IMR-90 (cell line): Measurements from ENCODE around the gene COL28A1. TPM values are rescaled to one million over a fixed set of nuclear protein-coding genes. Genes with fewer than 3 reads are reported as not detected.

Source experiments
- ATAC-seq: fragments of 200-7000 bp; cut with Tn5 transposase; 2 replicates; pipeline ENCODE4 v1.9.1; 2020; ENCODE audit warnings: low read depth, mild to moderate bottlenecking, moderate library complexity
- BruUV-seq: library from RNA; stranded (reverse); fragments of 400-500 nt; replicated peaks from 2 replicates; lab custom pipeline; 2021; lab: Mats Ljungman, UMichigan
- CTCF ChIA-PET: fragments of 300-600 bp; formaldehyde crosslinking; extraction: SDS; loops from one replicate; lab custom pipeline; 2021; ENCODE audit warnings: antibody characterized with exemption; lab: Yijun Ruan, JAX
- POLR2A ChIA-PET: fragments of 300-600 bp; sonication (Branson Sonifier 250); formaldehyde crosslinking; loops from one replicate; lab custom pipeline; 2022; ENCODE audit warnings: antibody characterized with exemption; ENCODE audit not compliant: unreplicated experiment; lab: Charles Lee
- DNase-seq: peaks from one replicate; pipeline ENCODE4 v3.0.0; 2013
- H2AFZ ChIP-seq: replicated peaks from 2 replicates; pipeline ENCODE3; 2013; ENCODE audit warnings: low read length, mild to moderate bottlenecking; ENCODE audit not compliant: poor library complexity
- H2AK5ac ChIP-seq: 2 replicates; pipeline ENCODE4 v1.6.1; 2013; ENCODE audit warnings: low read depth, low read length, inconsistent platforms
- H2AK9ac ChIP-seq: replicated peaks from 2 replicates; pipeline ENCODE3; 2013; ENCODE audit warnings: mild to moderate bottlenecking, low read depth, low read length, moderate library complexity; ENCODE audit not compliant: poor library complexity
- H2BK120ac ChIP-seq: 2 replicates; pipeline ENCODE4 v1.6.1; 2013; ENCODE audit warnings: low read depth, low read length, inconsistent platforms
- H2BK15ac ChIP-seq: 3 replicates; pipeline ENCODE4 v1.6.1; 2013; ENCODE audit warnings: low read depth, low read length, inconsistent platforms
- H2BK20ac ChIP-seq: 2 replicates; pipeline ENCODE4 v1.6.1; 2013; ENCODE audit warnings: low read depth, mild to moderate bottlenecking, inconsistent platforms, low read length, moderate library complexity
- H2BK5ac ChIP-seq: 2 replicates; pipeline ENCODE4 v1.6.1; 2013; ENCODE audit warnings: mild to moderate bottlenecking, low read depth, low read length, inconsistent platforms; ENCODE audit not compliant: poor library complexity, severe bottlenecking
- H3K14ac ChIP-seq: replicated peaks from 2 replicates; pipeline ENCODE4 v1.6.1; 2013; ENCODE audit warnings: low read depth, low read length, inconsistent platforms
- H3K18ac ChIP-seq: 2 replicates; pipeline ENCODE4 v1.6.1; 2013; ENCODE audit warnings: low read depth, low read length, control low read depth
- H3K23ac ChIP-seq: 2 replicates; pipeline ENCODE4 v1.6.1; 2013; ENCODE audit warnings: low read depth, low read length, inconsistent platforms
- H3K27ac ChIP-seq: 2 replicates; pipeline ENCODE4 v1.5.1; 2013; ENCODE audit warnings: mild to moderate bottlenecking, control low read depth, low read length; ENCODE audit not compliant: insufficient read depth
- H3K27me3 ChIP-seq: 2 replicates; pipeline ENCODE4 v1.6.1; 2013; ENCODE audit warnings: low read length; ENCODE audit not compliant: control insufficient read depth, insufficient read depth
- H3K36me3 ChIP-seq: 2 replicates; pipeline ENCODE4 v1.6.1; 2013; ENCODE audit warnings: low read length, mixed read lengths; ENCODE audit not compliant: control insufficient read depth, insufficient read depth
- H3K4ac ChIP-seq: 2 replicates; pipeline ENCODE4 v1.6.1; 2013; ENCODE audit warnings: low read depth, low read length, inconsistent platforms
- H3K4me1 ChIP-seq: 2 replicates; pipeline ENCODE4 v1.6.1; 2013; ENCODE audit warnings: low read length, mixed read lengths; ENCODE audit not compliant: control insufficient read depth, insufficient read depth
- H3K4me2 ChIP-seq: 2 replicates; pipeline ENCODE4 v1.6.1; 2013; ENCODE audit warnings: low read depth, mild to moderate bottlenecking, control low read depth, low read length, moderate library complexity
- H3K4me3 ChIP-seq: 2 replicates; pipeline ENCODE4 v1.5.1; 2013; ENCODE audit warnings: low read depth, mild to moderate bottlenecking, control low read depth, low read length, moderate library complexity; ENCODE audit not compliant: insufficient read depth
- H3K56ac ChIP-seq: 2 replicates; pipeline ENCODE4 v1.6.1; 2013; ENCODE audit warnings: low read length, inconsistent platforms; ENCODE audit not compliant: insufficient read depth; ENCODE audit errors: extremely low read depth
- H3K79me1 ChIP-seq, 2 experiments: 2 replicates each; pipeline ENCODE4 v1.6.1; 2013; ENCODE audit warnings: low read length in 2 of 2, inconsistent platforms in 1 of 2, low read depth in 1 of 2
- H3K9ac ChIP-seq: 2 replicates; pipeline ENCODE4 v1.6.1; 2013; ENCODE audit warnings: low read depth, low read length, control low read depth
- H3K9me1 ChIP-seq: 2 replicates; pipeline ENCODE4 v1.6.1; 2013; ENCODE audit warnings: low read length, inconsistent platforms; ENCODE audit not compliant: insufficient read depth
- H3K9me3 ChIP-seq: 2 replicates; pipeline ENCODE4 v1.6.1; 2013; ENCODE audit warnings: low read length; ENCODE audit not compliant: control insufficient read depth, insufficient read depth
- H4K20me1 ChIP-seq: 2 replicates; pipeline ENCODE4 v1.6.1; 2013; ENCODE audit warnings: low read length, inconsistent platforms; ENCODE audit not compliant: insufficient read depth
- H4K5ac ChIP-seq: 2 replicates; pipeline ENCODE4 v1.6.1; 2013; ENCODE audit warnings: mild to moderate bottlenecking, low read depth, low read length, control low read depth
- H4K8ac ChIP-seq, 2 experiments: 2 replicates each; pipeline ENCODE4 v1.6.1; 2013; ENCODE audit warnings: low read depth in 2 of 2, low read length in 2 of 2, control low read depth in 1 of 2, inconsistent platforms in 1 of 2
- H4K91ac ChIP-seq: 2 replicates; pipeline ENCODE4 v1.6.1; 2013; ENCODE audit warnings: low read depth, low read length, inconsistent platforms; ENCODE audit not compliant: insufficient read depth
- BHLHE40 ChIP-seq: fragments of 150-350 bp; IDR thresholded peaks from 2 replicates; pipeline ENCODE4 v1.6.1; 2016; ENCODE audit warnings: mild to moderate bottlenecking, low read depth, low read length
- CEBPB ChIP-seq: IDR thresholded peaks from 2 replicates; pipeline ENCODE4 v1.6.1; 2012; ENCODE audit warnings: low read depth, low read length, improper control_type of control experiment
- CHD1 ChIP-seq: IDR thresholded peaks from 2 replicates; pipeline ENCODE4 v1.6.1; 2012; ENCODE audit warnings: low read depth, low read length, improper control_type of control experiment
- CTCF ChIP-seq: conservative IDR thresholded peaks from 2 replicates; pipeline ENCODE4 v1.5.1; 2012; ENCODE audit warnings: mild to moderate bottlenecking, low read depth, low read length, improper control_type of control experiment
- FOS ChIP-seq: fragments of 150-350 bp; IDR thresholded peaks from 2 replicates; pipeline ENCODE4 v1.6.1; 2016; ENCODE audit warnings: low read depth, low read length
- MAFK ChIP-seq: IDR thresholded peaks from 2 replicates; pipeline ENCODE4 v1.6.1; 2012; ENCODE audit warnings: low read depth, low read length, improper control_type of control experiment
- MAZ ChIP-seq: IDR thresholded peaks from 2 replicates; pipeline ENCODE4 v1.6.1; 2012; ENCODE audit warnings: low read depth, mild to moderate bottlenecking, low read length, improper control_type of control experiment, moderate library complexity, borderline replicate concordance
- MXI1 ChIP-seq: IDR thresholded peaks from 2 replicates; pipeline ENCODE4 v1.6.1; 2012; ENCODE audit warnings: low read depth, mild to moderate bottlenecking, low read length, moderate library complexity, borderline replicate concordance
- NFE2L2 ChIP-seq: fragments of 150-350 bp; IDR thresholded peaks from 2 replicates; pipeline ENCODE4 v1.6.1; 2016; ENCODE audit warnings: low read depth, mild to moderate bottlenecking, low read length
- POLR2A ChIP-seq: IDR thresholded peaks from 2 replicates; pipeline ENCODE4 v1.6.1; 2012; ENCODE audit warnings: mild to moderate bottlenecking, low read depth, low read length
- RAD21 ChIP-seq: IDR thresholded peaks from 2 replicates; pipeline ENCODE4 v1.6.1; 2012; ENCODE audit warnings: low read length, improper control_type of control experiment
- RCOR1 ChIP-seq: IDR thresholded peaks from 2 replicates; pipeline ENCODE4 v1.6.1; 2012; ENCODE audit warnings: mild to moderate bottlenecking, low read length, improper control_type of control experiment; ENCODE audit not compliant: insufficient replicate concordance
- RFX5 ChIP-seq: IDR thresholded peaks from 2 replicates; pipeline ENCODE4 v1.8.0; 2012; ENCODE audit warnings: low read depth, mild to moderate bottlenecking, low read length, moderate library complexity
- SMC3 ChIP-seq: fragments of 150-350 bp; IDR thresholded peaks from 2 replicates; pipeline ENCODE4 v1.6.1; 2016; ENCODE audit warnings: low read depth, mild to moderate bottlenecking, antibody characterized with exemption, low read length, moderate library complexity
- WGBS, 2 experiments: methylation state at CpG; one replicate each; pipeline versions ENCODE4 v1.1.5 to v1.1.7; 2013; ENCODE audit warnings: missing lambda C conversion rate in 2 of 2; ENCODE audit not compliant: insufficient read length in 1 of 2; ENCODE audit errors: extremely low coverage in 2 of 2; 5-methylcytosine and 5-hydroxymethylcytosine counted together
- dilution Hi-C: fragments of 300-500 bp; cut with HindIII; formaldehyde crosslinking; loops from one replicate; pipeline ENCODE4 v1.14.3; 2018; ENCODE audit warnings: low sequenced_read_pairs; ENCODE audit not compliant: unreplicated experiment
- in situ Hi-C: fragments of 300-500 bp; cut with MboI; formaldehyde crosslinking; loops from 3 replicates; pipeline ENCODE4 v1.14.3; 2019; ENCODE audit warnings: low sequenced_read_pairs, inconsistent platforms, mixed read lengths
- intact Hi-C: fragments of 100-400 bp; cut with micrococcal nuclease; formaldehyde crosslinking; loops from 2 replicates; pipeline ENCODE4 v1.10.0; 2022
- polyA plus RNA-seq, 3 experiments: library from polyadenylated mRNA; depleted of rRNA; stranded (reverse); fragments of >200 nt; gene quantifications; 2 replicates each; pipeline ENCODE4 v1.2.3, GENCODE V29; 2012; ENCODE audit warnings: low replicate concordance in 1 of 3
- total RNA-seq: library from RNA; depleted of rRNA; stranded (reverse); fragments of >200 nt; gene quantifications from 2 replicates; pipeline ENCODE4 v1.2.3, GENCODE V29; 2012
- TF ChIP-seq, protein P1 (sequence below): fragments of 150-350 bp; IDR thresholded peaks from 2 replicates; pipeline ENCODE4 v1.6.1; 2017; ENCODE audit warnings: mild to moderate bottlenecking, antibody characterized with exemption, low read length, low read depth
- TF ChIP-seq, protein P2 (sequence below): fragments of 150-350 bp; IDR thresholded peaks from 2 replicates; pipeline ENCODE4 v1.6.1; 2016; ENCODE audit warnings: low read depth, mild to moderate bottlenecking, low read length, moderate library complexity, borderline replicate concordance

COL28A1 gene
- total and polyA plus RNA-seq, 2 of the 4 experiments (the other 2 are of a cell fraction): under 0.01 to 0.05 TPM

DNA sequence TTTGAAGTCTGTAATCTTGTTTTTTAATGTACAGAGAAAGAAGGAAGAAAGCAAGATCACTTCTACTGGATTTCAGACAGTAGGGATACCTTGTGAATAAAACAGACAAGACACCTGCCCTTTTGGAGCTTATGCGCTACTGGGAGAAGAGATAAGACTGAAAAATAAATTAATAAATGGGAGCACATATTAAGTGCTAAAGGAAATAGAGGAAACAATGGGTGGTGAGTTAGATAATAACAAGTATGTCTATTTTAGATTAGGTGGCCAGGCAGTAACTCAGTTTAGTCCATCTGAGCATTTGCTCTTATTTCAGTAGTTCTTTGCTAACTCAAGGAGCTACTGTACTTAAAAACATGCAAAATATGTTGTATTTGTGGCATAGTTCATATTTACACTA is 46.9 kb upstream of the COL28A1 start:
- Histone ChIP-seq H3K4ac (no peak overlapping the region), H2BK5ac (no peak overlapping the region), H2BK120ac (no peak overlapping the region), H3K79me1 (peaks cover 0 to 2% of the 10 kb centered on the region in 2 experiments; a peak in 2 of 4 replicates), H3K4me3 (no peak overlapping the region), H3K23ac (no peak overlapping the region), H3K4me2 (no peak overlapping the region), H3K27ac (no peak overlapping the region), H3K14ac (no peak overlapping the region), H3K18ac (no peak overlapping the region), H3K9me1 (no peaks in the 10 kb centered on the region), H3K56ac (no peak overlapping the region), H4K91ac (no peak overlapping the region), H3K9me3 (no peaks in the 10 kb centered on the region), H3K27me3 (no peaks in the 10 kb centered on the region), H3K9ac (no peak overlapping the region), H2BK15ac (no peak overlapping the region), H3K36me3 (0 out of 2 replicates have a peak, but pooled peaks cover 1% of the 10 kb centered on the region), H4K5ac (no peak overlapping the region), H3K4me1 (no peaks in the 10 kb centered on the region), H2AK5ac (no peak overlapping the region), H4K20me1 (no peaks in the 10 kb centered on the region), H4K8ac (no peak overlapping the region), H2BK20ac (no peak overlapping the region), H2AK9ac (no peak overlapping the region), H2AFZ (no peak overlapping the region)
- in situ Hi-C loops: no loop called here
- no TSS peak for BruUV-seq
- DNase-seq (no peak), ATAC-seq (no peak)
- intact Hi-C loops: no loop called here
- POLR2A ChIA-PET: no interaction called here
- CTCF ChIA-PET: no interaction called here
- WGBS, 2 experiments: no CpG with 5 or more reads among the region's 1 CpG
- no peak for TF ChIP-seq MXI1
- TF ChIP-seq, protein P1, sequence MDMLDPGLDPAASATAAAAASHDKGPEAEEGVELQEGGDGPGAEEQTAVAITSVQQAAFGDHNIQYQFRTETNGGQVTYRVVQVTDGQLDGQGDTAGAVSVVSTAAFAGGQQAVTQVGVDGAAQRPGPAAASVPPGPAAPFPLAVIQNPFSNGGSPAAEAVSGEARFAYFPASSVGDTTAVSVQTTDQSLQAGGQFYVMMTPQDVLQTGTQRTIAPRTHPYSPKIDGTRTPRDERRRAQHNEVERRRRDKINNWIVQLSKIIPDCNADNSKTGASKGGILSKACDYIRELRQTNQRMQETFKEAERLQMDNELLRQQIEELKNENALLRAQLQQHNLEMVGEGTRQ: no peak
- TF ChIP-seq RFX5: no peak
- TF ChIP-seq CEBPB: no peak
- TF ChIP-seq SMC3: no peak
- no peak for TF ChIP-seq MAFK
- no peak for TF ChIP-seq NFE2L2
- no peak for TF ChIP-seq CTCF
- TF ChIP-seq BHLHE40: no peak
- TF ChIP-seq FOS: no peak
- no peak for TF ChIP-seq POLR2A
- TF ChIP-seq, protein P2, sequence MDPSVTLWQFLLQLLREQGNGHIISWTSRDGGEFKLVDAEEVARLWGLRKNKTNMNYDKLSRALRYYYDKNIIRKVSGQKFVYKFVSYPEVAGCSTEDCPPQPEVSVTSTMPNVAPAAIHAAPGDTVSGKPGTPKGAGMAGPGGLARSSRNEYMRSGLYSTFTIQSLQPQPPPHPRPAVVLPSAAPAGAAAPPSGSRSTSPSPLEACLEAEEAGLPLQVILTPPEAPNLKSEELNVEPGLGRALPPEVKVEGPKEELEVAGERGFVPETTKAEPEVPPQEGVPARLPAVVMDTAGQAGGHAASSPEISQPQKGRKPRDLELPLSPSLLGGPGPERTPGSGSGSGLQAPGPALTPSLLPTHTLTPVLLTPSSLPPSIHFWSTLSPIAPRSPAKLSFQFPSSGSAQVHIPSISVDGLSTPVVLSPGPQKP: no peak
- no peak for TF ChIP-seq RCOR1
- TF ChIP-seq MAZ: no peak
- no peak for TF ChIP-seq CHD1
- no peak for TF ChIP-seq RAD21
- dilution Hi-C loops: no loop called here
